Kidney (tissue), 22 donors: ENCODE measurements around the gene CYTL1. TPM values are rescaled to one million over a fixed set of nuclear protein-coding genes. Genes with fewer than 3 reads are reported as not detected.
"Not testable (repeated sequence)": the region's sequence is repeated elsewhere in the genome, so short reads cannot be mapped to it uniquely, and the experiment has no call there.

ENCODE experiments used
- DNase-seq, 5 donors: peaks; one replicate each; pipeline ENCODE4 v3.0.0-alpha.2; 2013 to 2020
- FAIRE-seq: peaks from 2 replicates; lab custom pipeline; 2012; peaks lifted over from hg19 to GRCh38; lab: Jason Lieb, UNC
- H3K27ac ChIP-seq, 2 donors: one replicate each; pipeline ENCODE4 v1.7.0; 2013; ENCODE audit warnings: low read depth in 2 of 2, low read length in 2 of 2, inconsistent platforms in 1 of 2
- H3K27me3 ChIP-seq: one replicate; pipeline ENCODE4 v1.7.1; 2013; ENCODE audit warnings: low read length, inconsistent platforms; ENCODE audit not compliant: control insufficient read depth, insufficient read depth
- H3K36me3 ChIP-seq, 3 donors: one replicate each; pipeline versions ENCODE4 v1.7.0 to v1.7.1; 2013; ENCODE audit warnings: low read length in 3 of 3, control low read depth in 1 of 3, inconsistent platforms in 1 of 3; ENCODE audit not compliant: insufficient read depth in 3 of 3, control insufficient read depth in 2 of 3
- H3K4me1 ChIP-seq, 3 donors: one replicate each; pipeline versions ENCODE4 v1.7.0 to v1.7.1; 2013; ENCODE audit warnings: low read length in 3 of 3, inconsistent platforms in 1 of 3, low read depth in 1 of 3; ENCODE audit not compliant: control insufficient read depth in 2 of 3, insufficient read depth in 2 of 3
- H3K4me3 ChIP-seq, 3 donors: one replicate each; pipeline versions ENCODE4 v1.7.0 to v1.8.1; 2013; ENCODE audit warnings: low read length in 3 of 3, control low read depth in 1 of 3, inconsistent platforms in 1 of 3
- H3K9ac ChIP-seq, 3 donors: one replicate each; pipeline versions ENCODE4 v1.7.0 to v1.7.1; 2013; ENCODE audit warnings: low read length in 3 of 3, control low read depth in 1 of 3, inconsistent platforms in 1 of 3
- H3K9me3 ChIP-seq, 3 donors: one replicate each; pipeline versions ENCODE4 v1.7.0 to v1.7.1; 2013; ENCODE audit warnings: low read length in 3 of 3, control low read depth in 1 of 3, inconsistent platforms in 1 of 3; ENCODE audit not compliant: control insufficient read depth in 2 of 3, insufficient read depth in 1 of 3
- intact Hi-C: fragments of 100-400 bp; cut with DNase I; formaldehyde crosslinking; loops from one replicate; pipeline ENCODE4 v1.11.1; 2022
- long read RNA-seq, 10 donors: library from polyadenylated mRNA in 1 of 10; unstranded in 1 of 10; transcript quantifications; one replicate each; pipeline ENCODE4 v2.0.0 and lab custom pipeline, GENCODE V29; 2021 to 2026
- polyA plus RNA-seq: library from polyadenylated mRNA; stranded (reverse); fragments of 350-450 nt; fragmentation: Illumina TruSeq; extraction: RNeasy Lipid Tissue Mini Kit (QIAGEN cat#74804); gene quantifications from one replicate; pipeline ENCODE4 v1.2.3, GENCODE V29; 2014; ENCODE audit warnings: low read depth, low replicate concordance; ENCODE audit not compliant: insufficient read depth
- total RNA-seq: library from RNA; stranded (reverse); fragmentation: NEBNext Ultra II Directional; extraction: Animal tissue kit (Norgen Biotek cat#: 25700); gene quantifications from one replicate; pipeline ENCODE4 v1.2.1, GENCODE V29; 2021
- TF ChIP-seq, protein P1 (sequence below): IDR thresholded peaks from 3 replicates; pipeline ENCODE4 v1.5.1; 2012; ENCODE audit warnings: mild to moderate bottlenecking, moderate library complexity, borderline replicate concordance; ENCODE audit not compliant: insufficient read depth; ENCODE audit errors: extremely low read depth
- donor health status: control.
- donor health status: control.
- donor health status: control.
- donor health status: control.
- donor health status: control.
- donor health status: DM: yes; HTN: yes; CAD: no.
- donor health status: Normal renal cell carcinoma (clear cell type).

Gene CYTL1, protein sequence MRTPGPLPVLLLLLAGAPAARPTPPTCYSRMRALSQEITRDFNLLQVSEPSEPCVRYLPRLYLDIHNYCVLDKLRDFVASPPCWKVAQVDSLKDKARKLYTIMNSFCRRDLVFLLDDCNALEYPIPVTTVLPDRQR
- total RNA-seq (1.7 TPM), polyA plus RNA-seq (not detected)
- long read RNA-seq, donor 1, transcript CYTL1-201 (4 exons, 1,003 nt): major isoform, 8 of 8 reads
- long read RNA-seq, donor 1, partial matches to known transcripts: 0 of 8 reads
- long read RNA-seq, donor 1, other reads (novel, unspliced or antisense): 0 of 8 reads
- long read RNA-seq, donor 2, partial matches to known transcripts: 0 of 4 reads
- long read RNA-seq, donor 2, other reads (novel, unspliced or antisense): 0 of 4 reads
- long read RNA-seq, donor 3, transcript CYTL1-201 (4 exons, 1,003 nt): major isoform, 5 of 5 reads
- long read RNA-seq, donor 3, partial matches to known transcripts: 0 of 5 reads
- long read RNA-seq, donor 3, other reads (novel, unspliced or antisense): 0 of 5 reads
- long read RNA-seq, donor 4, partial matches to known transcripts: 0 of 2 reads
- long read RNA-seq, donor 4, other reads (novel, unspliced or antisense): 0 of 2 reads
- long read RNA-seq, donor 5, partial matches to known transcripts: 0 of 1 reads
- long read RNA-seq, donor 5, other reads (novel, unspliced or antisense): 0 of 1 reads
- long read RNA-seq, donor 6, partial matches to known transcripts: 0 of 5 reads
- long read RNA-seq, donor 6, other reads (novel, unspliced or antisense): 0 of 5 reads
- long read RNA-seq, donor 7: 0 reads
- long read RNA-seq, donor 8, transcript CYTL1-201 (4 exons, 1,003 nt): major isoform, 7 of 7 reads
- long read RNA-seq, donor 8, partial matches to known transcripts: 0 of 7 reads
- long read RNA-seq, donor 8, other reads (novel, unspliced or antisense): 0 of 7 reads
- long read RNA-seq, donor 9, partial matches to known transcripts: 0 of 2 reads
- long read RNA-seq, donor 9, other reads (novel, unspliced or antisense): 0 of 2 reads
- long read RNA-seq, donor 10, partial matches to known transcripts: 0 of 1 reads
- long read RNA-seq, donor 10, other reads (novel, unspliced or antisense): 0 of 1 reads

DNA sequence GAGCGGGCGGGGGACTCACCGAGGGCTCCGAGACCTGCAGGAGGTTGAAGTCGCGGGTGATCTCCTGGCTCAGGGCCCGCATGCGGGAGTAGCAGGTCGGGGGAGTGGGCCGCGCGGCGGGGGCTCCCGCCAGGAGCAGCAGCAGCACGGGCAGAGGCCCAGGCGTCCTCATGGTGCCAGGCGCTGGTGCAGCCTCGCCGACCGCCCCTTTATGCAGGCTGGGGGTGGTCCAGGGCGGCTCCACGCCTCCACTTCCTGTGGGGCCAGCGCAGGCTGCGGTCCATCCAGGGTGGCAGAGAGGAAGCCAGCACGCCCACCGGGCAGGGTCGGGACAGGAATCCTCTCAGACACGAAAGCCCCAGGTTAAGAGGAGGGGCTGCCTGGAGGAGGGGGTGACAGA lies at the start of gene CYTL1:
Gene CYTL1, minus strand, starts transcription at position 185 of the 400 bp plus-strand sequence. Its CDS starts 13 bp downstream, at position 172.
- no peaks in the 10 kb centered on the region for H3K36me3 ChIP-seq
- intact Hi-C loops: no loop called here
- FAIRE-seq (no peak), DNase-seq (peak in 4 of 5 donors; percentile 54 to 60 (median 58))
- no peaks in the 10 kb centered on the region for H3K27me3 ChIP-seq
- no peak within 1 kb of the TSS for H3K4me3 ChIP-seq
- H3K4me1 ChIP-seq: no peaks in the 10 kb centered on the region
- H3K9me3 ChIP-seq: no peaks in the 10 kb centered on the region
- no peak within 1 kb of the TSS for H3K27ac ChIP-seq
- H3K9ac ChIP-seq: no peak within 1 kb of the TSS
- TF ChIP-seq, protein P1, sequence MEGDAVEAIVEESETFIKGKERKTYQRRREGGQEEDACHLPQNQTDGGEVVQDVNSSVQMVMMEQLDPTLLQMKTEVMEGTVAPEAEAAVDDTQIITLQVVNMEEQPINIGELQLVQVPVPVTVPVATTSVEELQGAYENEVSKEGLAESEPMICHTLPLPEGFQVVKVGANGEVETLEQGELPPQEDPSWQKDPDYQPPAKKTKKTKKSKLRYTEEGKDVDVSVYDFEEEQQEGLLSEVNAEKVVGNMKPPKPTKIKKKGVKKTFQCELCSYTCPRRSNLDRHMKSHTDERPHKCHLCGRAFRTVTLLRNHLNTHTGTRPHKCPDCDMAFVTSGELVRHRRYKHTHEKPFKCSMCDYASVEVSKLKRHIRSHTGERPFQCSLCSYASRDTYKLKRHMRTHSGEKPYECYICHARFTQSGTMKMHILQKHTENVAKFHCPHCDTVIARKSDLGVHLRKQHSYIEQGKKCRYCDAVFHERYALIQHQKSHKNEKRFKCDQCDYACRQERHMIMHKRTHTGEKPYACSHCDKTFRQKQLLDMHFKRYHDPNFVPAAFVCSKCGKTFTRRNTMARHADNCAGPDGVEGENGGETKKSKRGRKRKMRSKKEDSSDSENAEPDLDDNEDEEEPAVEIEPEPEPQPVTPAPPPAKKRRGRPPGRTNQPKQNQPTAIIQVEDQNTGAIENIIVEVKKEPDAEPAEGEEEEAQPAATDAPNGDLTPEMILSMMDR: no peak

DNA sequence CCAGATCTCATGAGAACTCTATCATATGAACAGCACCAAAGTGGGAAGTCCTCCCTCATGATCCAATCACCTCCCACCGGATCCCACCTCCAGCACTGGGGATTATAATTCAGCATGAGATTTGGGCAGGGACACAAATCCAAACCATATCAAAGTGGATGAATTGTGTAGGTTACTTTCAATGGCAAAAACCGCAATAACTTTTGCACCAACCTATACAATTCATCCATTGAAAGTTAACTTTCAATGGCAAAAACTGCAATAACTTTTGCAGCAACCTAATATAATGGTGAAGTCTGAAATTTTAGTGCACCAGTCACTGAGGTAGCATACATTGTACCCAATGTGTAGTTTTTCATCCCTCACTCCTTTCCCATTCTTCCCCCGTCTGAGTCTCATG lies 48.6 kb upstream of the CYTL1 start:
- DNase-seq (no peak), FAIRE-seq (no peak)
- no peaks in the 10 kb centered on the region for H3K27me3 ChIP-seq
- no peak overlapping the region for H3K4me3 ChIP-seq
- H3K9me3 ChIP-seq: no peaks in the 10 kb centered on the region
- no peak overlapping the region for H3K9ac ChIP-seq
- no peak overlapping the region for H3K27ac ChIP-seq
- peaks cover 0 to 17% (median 4%) of the 10 kb centered on the region in 3 donors for H3K4me1 ChIP-seq
- no peaks in the 10 kb centered on the region for H3K36me3 ChIP-seq
- TF ChIP-seq, protein P1: no peak
- intact Hi-C loops: no loop called here

DNA sequence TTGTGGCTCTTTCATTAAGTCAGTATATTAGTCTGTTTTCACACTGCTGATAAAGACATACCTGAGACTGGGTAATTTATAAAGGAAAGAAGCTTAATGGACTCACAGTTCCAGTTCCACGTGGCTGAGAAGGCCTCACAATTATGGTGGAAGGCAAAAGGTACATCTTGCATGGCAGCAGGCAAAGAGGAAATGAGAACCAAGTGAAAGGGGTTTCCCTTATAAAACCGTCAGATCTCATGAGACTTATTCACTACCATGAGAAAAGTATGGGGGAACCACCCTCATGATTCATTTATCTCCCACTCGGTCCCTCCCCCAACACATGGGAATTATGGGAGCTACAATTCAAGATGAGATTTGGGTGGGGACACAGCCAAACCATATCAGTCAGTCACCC lies 47.7 kb upstream of the CYTL1 start:
- H3K27me3 ChIP-seq, H3K4me3 ChIP-seq, DNase-seq, H3K36me3 ChIP-seq, FAIRE-seq, intact Hi-C loops, H3K27ac ChIP-seq, H3K9me3 ChIP-seq, H3K9ac ChIP-seq: not testable (repeated sequence)
- H3K4me1 ChIP-seq: peaks cover 0 to 17% (median 4%) of the 10 kb centered on the region in 3 donors
